Neural progenitor cell (in vitro differentiated cells): ENCODE measurements around the gene RSPH6A. TPM values are rescaled to one million over a fixed set of nuclear protein-coding genes. Genes with fewer than 3 reads are reported as not detected.

ENCODE experiments used
- DNase-seq: peaks from one replicate; pipeline ENCODE4 v3.0.0-alpha.2; 2016; ENCODE audit warnings: low spot score
- H2AFZ ChIP-seq: fragments of 200-600 bp; sonication (generic); replicated peaks from 2 replicates; pipeline ENCODE4 v1.6.1; 2016; ENCODE audit warnings: antibody characterized with exemption
- H3F3A ChIP-seq: fragments of 200-600 bp; sonication (generic); 2 replicates; pipeline ENCODE4 v1.6.1; 2016; ENCODE audit warnings: antibody characterized with exemption, low read depth
- H3K27ac ChIP-seq: fragments of 200-600 bp; sonication (generic); 2 replicates; pipeline ENCODE4 v1.5.1; 2016; ENCODE audit warnings: mild to moderate bottlenecking
- H3K27me3 ChIP-seq: fragments of 200-600 bp; sonication (generic); 2 replicates; pipeline ENCODE4 v1.6.1; 2016; ENCODE audit warnings: mild to moderate bottlenecking, moderate library complexity
- H3K36me3 ChIP-seq: fragments of 200-600 bp; sonication (generic); 2 replicates; pipeline ENCODE4 v1.5.1; 2016
- H3K4me1 ChIP-seq: fragments of 200-600 bp; sonication (generic); 2 replicates; pipeline ENCODE4 v1.6.1; 2016; ENCODE audit warnings: mixed run types
- H3K4me2 ChIP-seq: fragments of 200-600 bp; sonication (generic); 2 replicates; pipeline ENCODE4 v1.6.1; 2016
- H3K4me3 ChIP-seq: fragments of 200-600 bp; sonication (generic); 2 replicates; pipeline ENCODE4 v1.5.1; 2016
- H3K79me2 ChIP-seq: fragments of 200-600 bp; sonication (generic); 2 replicates; pipeline ENCODE4 v1.6.1; 2016; ENCODE audit warnings: low read depth
- H3K9ac ChIP-seq: fragments of 200-600 bp; sonication (generic); 2 replicates; pipeline ENCODE4 v1.6.1; 2016
- H3K9me3 ChIP-seq: fragments of 200-600 bp; sonication (generic); 2 replicates; pipeline ENCODE4 v1.5.1; 2016; ENCODE audit warnings: low read depth
- H4K20me1 ChIP-seq: fragments of 200-600 bp; sonication (generic); 2 replicates; pipeline ENCODE4 v1.6.1; 2016; ENCODE audit warnings: low read depth
- H3K27ac Mint-ChIP-seq: 3 replicates; pipeline ENCODE4 v1.8.0; 2021; ENCODE audit warnings: mixed read lengths
- H3K27me3 Mint-ChIP-seq: 2 replicates; pipeline ENCODE4 v1.8.0; 2022; ENCODE audit warnings: low read depth, mild to moderate bottlenecking, inconsistent platforms, moderate library complexity, mixed read lengths; ENCODE audit not compliant: insufficient read depth
- H3K36me3 Mint-ChIP-seq: 3 replicates; pipeline ENCODE4 v1.8.0; 2021; ENCODE audit warnings: mixed read lengths
- H3K4me1 Mint-ChIP-seq: 3 replicates; pipeline ENCODE4 v1.8.0; 2021; ENCODE audit warnings: mixed read lengths
- H3K4me3 Mint-ChIP-seq: 3 replicates; pipeline ENCODE4 v1.8.0; 2021; ENCODE audit warnings: mild to moderate bottlenecking, moderate library complexity, mixed read lengths
- H3K9me3 Mint-ChIP-seq: 3 replicates; pipeline ENCODE4 v1.8.0; 2020; ENCODE audit warnings: mixed read lengths
- CTCF ChIP-seq: fragments of 200-600 bp; sonication (generic); IDR thresholded peaks from 2 replicates; pipeline ENCODE4 v1.5.1; 2017; ENCODE audit warnings: antibody characterized with exemption, mild to moderate bottlenecking
- EZH2 ChIP-seq: fragments of 200-600 bp; sonication (generic); IDR thresholded peaks from 2 replicates; pipeline ENCODE4 v1.6.1; 2017; ENCODE audit warnings: antibody characterized with exemption, mild to moderate bottlenecking, moderate library complexity
- EZH2phosphoT487 ChIP-seq: fragments of 200-600 bp; sonication (generic); IDR thresholded peaks from 2 replicates; pipeline ENCODE4 v1.6.1; 2017; ENCODE audit warnings: antibody characterized with exemption
- total RNA-seq: library from RNA; depleted of rRNA; stranded (reverse); fragments of >200 nt; gene quantifications from 2 replicates; pipeline ENCODE4 v1.2.3, GENCODE V29; 2015; ENCODE audit warnings: low replicate concordance

Gene RSPH6A
- total RNA-seq, 1 donor from 2014 or later: not detected

GRCh38 chr19:45771311-45771933, 43.7 kb downstream of the RSPH6A start:
- Histone ChIP-seq H3K4me1 (peaks cover 13% of the 10 kb centered on the region), H4K20me1 (peaks cover 23% of the 10 kb centered on the region), H3K27me3 (no peaks in the 10 kb centered on the region), H3K79me2 (peaks cover 23% of the 10 kb centered on the region), H3K27ac (no peak overlapping the region), H3K9ac (no peak overlapping the region), H2AFZ (no peak overlapping the region), H3F3A (peaks cover 56% of the 10 kb centered on the region), H3K36me3 (no peaks in the 10 kb centered on the region), H3K9me3 (no peaks in the 10 kb centered on the region), H3K4me2 (peak overlapping the region; percentile 78), H3K4me3 (peak overlapping the region; percentile 77)
- H3K9me3 Mint-ChIP-seq: no peaks in the 10 kb centered on the region
- no peak for TF ChIP-seq CTCF
- TF ChIP-seq EZH2: no peak
- no peak for TF ChIP-seq EZH2phosphoT487
- H3K27me3 Mint-ChIP-seq: peaks cover 11% of the 10 kb centered on the region
- H3K4me1 Mint-ChIP-seq: peaks cover 10% of the 10 kb centered on the region
- peak overlapping the region; percentile 90 for H3K27ac Mint-ChIP-seq
- no peak for DNase-seq
- peak overlapping the region; percentile 79 for H3K4me3 Mint-ChIP-seq
- peaks cover 8% of the 10 kb centered on the region for H3K36me3 Mint-ChIP-seq

GRCh38 chr19:45770192-45771101, 44.7 kb downstream of the RSPH6A start:
- H3K4me3 ChIP-seq: peak overlapping the region; percentile 77
- TF ChIP-seq EZH2 (no peak), CTCF (peak; percentile 87)
- peak overlapping the region; percentile 90 for H3K27ac Mint-ChIP-seq
- peaks cover 54% of the 10 kb centered on the region for H3F3A ChIP-seq
- H3K9me3 Mint-ChIP-seq: no peaks in the 10 kb centered on the region
- no peaks in the 10 kb centered on the region for H3K9me3 ChIP-seq
- H3K36me3 ChIP-seq: no peaks in the 10 kb centered on the region
- peaks cover 15% of the 10 kb centered on the region for H3K4me1 ChIP-seq
- peak overlapping the region; percentile 91 for H3K27ac ChIP-seq
- peak overlapping the region; percentile 74 for H2AFZ ChIP-seq
- H3K4me1 Mint-ChIP-seq: peaks cover 13% of the 10 kb centered on the region
- DNase-seq: peak; percentile 99
- H3K4me2 ChIP-seq: peak overlapping the region; percentile 96
- H3K27me3 Mint-ChIP-seq: peaks cover 10% of the 10 kb centered on the region
- peak overlapping the region; percentile 97 for H3K4me3 Mint-ChIP-seq
- H3K36me3 Mint-ChIP-seq: peaks cover 8% of the 10 kb centered on the region
- H3K27me3 ChIP-seq: no peaks in the 10 kb centered on the region
- peaks cover 25% of the 10 kb centered on the region for H3K79me2 ChIP-seq
- peaks cover 26% of the 10 kb centered on the region for H4K20me1 ChIP-seq
- H3K9ac ChIP-seq: no peak overlapping the region

- peak overlapping the region; percentile 86 for H3K27ac ChIP-seq
- TF ChIP-seq EZH2 (no peak), EZH2phosphoT487 (no peak), CTCF (no peak)
- no peaks in the 10 kb centered on the region for H3K27me3 ChIP-seq
- H3K4me2 ChIP-seq: peak overlapping the region; percentile 96
- H3K9me3 ChIP-seq: no peaks in the 10 kb centered on the region
- peaks cover 25% of the 10 kb centered on the region for H3K79me2 ChIP-seq
- Mint-ChIP-seq H3K36me3 (peaks cover 8% of the 10 kb centered on the region), H3K4me1 (peaks cover 17% of the 10 kb centered on the region), H3K9me3 (no peaks in the 10 kb centered on the region), H3K27me3 (peaks cover 10% of the 10 kb centered on the region), H3K27ac (peak overlapping the region; percentile 97), H3K4me3 (peak overlapping the region; percentile 97)
- peaks cover 54% of the 10 kb centered on the region for H3F3A ChIP-seq
- H3K36me3 ChIP-seq: no peaks in the 10 kb centered on the region
- peak overlapping the region; percentile 77 for H3K4me3 ChIP-seq
- H4K20me1 ChIP-seq: peaks cover 26% of the 10 kb centered on the region
- peaks cover 21% of the 10 kb centered on the region for H3K4me1 ChIP-seq
- DNase-seq: peak; percentile 73
- H3K9ac ChIP-seq: no peak overlapping the region
- H2AFZ ChIP-seq: no peak overlapping the region
Observed at GRCh38 chr19:45769821-45770191, 45.3 kb downstream of the RSPH6A start.
